H9 (cell line): ENCODE results near the gene ZFPM1. TPM values are rescaled to one million over a fixed set of nuclear protein-coding genes. Genes with fewer than 3 reads are reported as not detected.

Source experiments
- DNase-seq: peaks from one replicate; pipeline ENCODE4 v3.0.0-alpha.2; 2017
- H2AFZ ChIP-seq: one replicate; pipeline ENCODE4 v1.6.1; 2013; ENCODE audit warnings: mild to moderate bottlenecking, low read length, control low read depth, moderate library complexity
- H2AK5ac ChIP-seq: 2 replicates; pipeline ENCODE4 v1.6.1; 2013; ENCODE audit warnings: low read length, control low read depth, mixed read lengths; ENCODE audit not compliant: insufficient read length
- H2BK120ac ChIP-seq: one replicate; pipeline ENCODE4 v1.6.1; 2013; ENCODE audit warnings: low read depth, mild to moderate bottlenecking, low read length, control low read depth, inconsistent platforms; ENCODE audit not compliant: poor library complexity, severe bottlenecking
- H2BK12ac ChIP-seq: 2 replicates; pipeline ENCODE4 v1.6.1; 2013; ENCODE audit warnings: low read length, control low read depth, mixed read lengths, low read depth; ENCODE audit not compliant: insufficient read length
- H2BK15ac ChIP-seq: 2 replicates; pipeline ENCODE4 v1.6.1; 2013; ENCODE audit warnings: low read depth, low read length, control low read depth
- H2BK20ac ChIP-seq: one replicate; pipeline ENCODE4 v1.6.1; 2013; ENCODE audit warnings: low read depth, mild to moderate bottlenecking, low read length, control low read depth, inconsistent platforms; ENCODE audit not compliant: poor library complexity, severe bottlenecking
- H2BK5ac ChIP-seq: 2 replicates; pipeline ENCODE4 v1.6.1; 2013; ENCODE audit warnings: low read length, control low read depth, mixed read lengths; ENCODE audit not compliant: insufficient read length
- H3K14ac ChIP-seq: 2 replicates; pipeline ENCODE4 v1.6.1; 2013; ENCODE audit warnings: low read length, control low read depth; ENCODE audit not compliant: insufficient read depth
- H3K18ac ChIP-seq: 2 replicates; pipeline ENCODE4 v1.6.1; 2013; ENCODE audit warnings: low read depth, mild to moderate bottlenecking, mixed read lengths, low read length, control low read depth; ENCODE audit not compliant: insufficient read length
- H3K23ac ChIP-seq: 2 replicates; pipeline ENCODE4 v1.6.1; 2013; ENCODE audit warnings: low read length, control low read depth, mixed read lengths, low read depth; ENCODE audit not compliant: insufficient read length
- H3K23me2 ChIP-seq: 2 replicates; pipeline ENCODE4 v1.6.1; 2013; ENCODE audit warnings: low read depth, mild to moderate bottlenecking, mixed read lengths, low read length, control low read depth; ENCODE audit not compliant: insufficient read length, poor library complexity, severe bottlenecking
- H3K27ac ChIP-seq: 2 replicates; pipeline ENCODE4 v1.5.1; 2013; ENCODE audit warnings: low read length, control low read depth, mixed read lengths, low read depth; ENCODE audit not compliant: insufficient read length
- H3K27me3 ChIP-seq: 2 replicates; pipeline ENCODE4 v1.6.1; 2013; ENCODE audit warnings: low read length, control low read depth, inconsistent platforms; ENCODE audit not compliant: insufficient read depth
- H3K4ac ChIP-seq: 2 replicates; pipeline ENCODE4 v1.6.1; 2013; ENCODE audit warnings: low read depth, mild to moderate bottlenecking, control low read depth, inconsistent platforms, low read length, moderate library complexity
- H3K4me1 ChIP-seq: 2 replicates; pipeline ENCODE4 v1.6.1; 2013; ENCODE audit warnings: low read length, control low read depth, inconsistent platforms; ENCODE audit not compliant: insufficient read depth
- H3K4me2 ChIP-seq: 2 replicates; pipeline ENCODE4 v1.6.1; 2013; ENCODE audit warnings: low read length, control low read depth, mixed read lengths; ENCODE audit not compliant: insufficient read length, insufficient read depth
- H3K56ac ChIP-seq: 2 replicates; pipeline ENCODE4 v1.6.1; 2013; ENCODE audit warnings: low read depth, mild to moderate bottlenecking, mixed read lengths, low read length, control low read depth; ENCODE audit not compliant: insufficient read length
- H3K79me1 ChIP-seq: 2 replicates; pipeline ENCODE4 v1.6.1; 2013; ENCODE audit warnings: low read depth, mild to moderate bottlenecking, moderate library complexity, low read length, control low read depth, inconsistent platforms; ENCODE audit not compliant: insufficient read depth, poor library complexity, severe bottlenecking
- H3K79me2 ChIP-seq: 2 replicates; pipeline ENCODE4 v1.6.1; 2013; ENCODE audit warnings: low read length, control low read depth, inconsistent platforms; ENCODE audit not compliant: insufficient read depth
- H3K9ac ChIP-seq: 2 replicates; pipeline ENCODE4 v1.6.1; 2013; ENCODE audit warnings: low read length, control low read depth, mixed read lengths; ENCODE audit not compliant: insufficient read length; ENCODE audit errors: extremely low read depth
- H3K9me3 ChIP-seq: one replicate; pipeline ENCODE4 v1.6.1; 2013; ENCODE audit warnings: low read depth, low read length, inconsistent platforms; ENCODE audit not compliant: control insufficient read depth
- H3T11ph ChIP-seq: one replicate; pipeline ENCODE4 v1.6.1; 2013; ENCODE audit warnings: mild to moderate bottlenecking, low read length, control low read depth, inconsistent platforms
- H4K20me1 ChIP-seq: one replicate; pipeline ENCODE4 v1.6.1; 2013; ENCODE audit not compliant: control insufficient read depth, insufficient read length, insufficient read depth
- H4K5ac ChIP-seq: 2 replicates; pipeline ENCODE4 v1.6.1; 2013; ENCODE audit warnings: low read depth, mild to moderate bottlenecking, mixed read lengths, low read length, control low read depth; ENCODE audit not compliant: insufficient read length
- H4K8ac ChIP-seq: replicated peaks from 2 replicates; pipeline ENCODE4 v1.6.1; 2013; ENCODE audit warnings: low read length, control low read depth, mixed read lengths, low read depth; ENCODE audit not compliant: insufficient read length
- H4K91ac ChIP-seq: 2 replicates; pipeline ENCODE4 v1.6.1; 2013; ENCODE audit warnings: low read depth, mild to moderate bottlenecking, moderate library complexity, mixed read lengths, low read length, control low read depth; ENCODE audit not compliant: insufficient read length
- H3K27ac Mint-ChIP-seq, 3 experiments: 2 replicates in 2 of 3; 3 replicates in 1 of 3; pipeline ENCODE4 v1.8.0; 2020 to 2021; ENCODE audit warnings: mixed read lengths in 3 of 3, mild to moderate bottlenecking in 1 of 3, moderate library complexity in 1 of 3
- H3K27me3 Mint-ChIP-seq: 2 replicates; pipeline ENCODE4 v1.8.0; 2021; ENCODE audit warnings: low read depth, mild to moderate bottlenecking, moderate library complexity, mixed read lengths
- H3K36me3 Mint-ChIP-seq, 3 experiments: 2 replicates in 2 of 3; 3 replicates in 1 of 3; pipeline ENCODE4 v1.8.0; 2020 to 2021; ENCODE audit warnings: low read depth in 3 of 3, mixed read lengths in 3 of 3; ENCODE audit not compliant: insufficient read depth in 1 of 3
- H3K4me1 Mint-ChIP-seq, 2 experiments: 2 replicates each; pipeline ENCODE4 v1.8.0; 2020; ENCODE audit warnings: mixed read lengths in 2 of 2
- H3K4me3 Mint-ChIP-seq, 2 experiments: 2 replicates in 1 of 2; 3 replicates in 1 of 2; pipeline ENCODE4 v1.8.0; 2020 to 2021; ENCODE audit warnings: mild to moderate bottlenecking in 2 of 2, mixed read lengths in 2 of 2, moderate library complexity in 1 of 2
- H3K9me3 Mint-ChIP-seq, 2 experiments: 2 replicates in 1 of 2; 3 replicates in 1 of 2; pipeline ENCODE4 v1.8.0; 2020; ENCODE audit warnings: mild to moderate bottlenecking in 2 of 2, mixed read lengths in 2 of 2, moderate library complexity in 1 of 2
- CTCF ChIP-seq: fragments of 200-600 bp; sonication (generic); conservative IDR thresholded peaks from 3 replicates; pipeline ENCODE4 v1.8.0; 2021; ENCODE audit warnings: antibody characterized with exemption, mild to moderate bottlenecking
- WGBS: extraction: QIAGEN DNeasy Blood & Tissue Kit; methylation state at CpG from one replicate; pipeline ENCODE4 v1.1.7; 2013; ENCODE audit warnings: missing lambda C conversion rate, low lambda C conversion rate, mixed read lengths; ENCODE audit not compliant: insufficient read length; ENCODE audit errors: extremely low coverage; 5-methylcytosine and 5-hydroxymethylcytosine counted together
- total RNA-seq: library from RNA; stranded (reverse); gene quantifications from 2 replicates; pipeline ENCODE4 v1.2.1, GENCODE V29; 2021

ZFPM1 gene
- total RNA-seq, 1 experiment from 2014 or later = 3.6 TPM

GRCh38 chr16:88489163-88489741, 36.2 kb downstream of the ZFPM1 start:
- H3K27ac Mint-ChIP-seq = no peak overlapping the region; a peak in 1 of 7 replicates
- no peaks in the 10 kb centered on the region for H3K36me3 Mint-ChIP-seq
- H4K5ac ChIP-seq = no peak overlapping the region
- H3K23ac ChIP-seq = no peak overlapping the region
- no peak overlapping the region for H2BK15ac ChIP-seq
- H4K8ac ChIP-seq = no peak overlapping the region
- H4K20me1 ChIP-seq = no peaks in the 10 kb centered on the region
- no peak overlapping the region for H2BK12ac ChIP-seq
- no peaks in the 10 kb centered on the region for H3K79me2 ChIP-seq
- peaks cover 0 to 5% of the 10 kb centered on the region in 2 experiments; a peak in 1 of 4 replicates for H3K4me1 Mint-ChIP-seq
- no peak overlapping the region for H3K9ac ChIP-seq
- no peak overlapping the region for H3K56ac ChIP-seq
- H2BK20ac ChIP-seq = no peak overlapping the region
- H2BK120ac ChIP-seq = no peak overlapping the region
- H3K4me3 Mint-ChIP-seq = no peak overlapping the region
- no CpG with 5 or more reads among the region's 24 CpGs for WGBS
- TF ChIP-seq CTCF = no peak
- H3K79me1 ChIP-seq = no peaks in the 10 kb centered on the region
- H4K91ac ChIP-seq = no peak overlapping the region
- H3K4me1 ChIP-seq = no peaks in the 10 kb centered on the region
- H2AFZ ChIP-seq = no peak overlapping the region
- H2AK5ac ChIP-seq = no peak overlapping the region
- no peak overlapping the region for H3K4me2 ChIP-seq
- H3K18ac ChIP-seq = no peak overlapping the region
- H3K9me3 Mint-ChIP-seq = no peaks in the 10 kb centered on the region
- DNase-seq = no peak
- no peak overlapping the region for H3T11ph ChIP-seq
- no peak overlapping the region for H2BK5ac ChIP-seq
- H3K27me3 Mint-ChIP-seq = no peaks in the 10 kb centered on the region
- H3K27ac ChIP-seq = no peak overlapping the region
- H3K4ac ChIP-seq = no peak overlapping the region
- H3K27me3 ChIP-seq = no peaks in the 10 kb centered on the region
- H3K9me3 ChIP-seq = no peaks in the 10 kb centered on the region
- no peaks in the 10 kb centered on the region for H3K23me2 ChIP-seq
- no peak overlapping the region; the same call in 1 of the 2 replicates for H3K14ac ChIP-seq
